ENCODE measurements around the gene AUTS2.

The AUTS2 gene

DNA sequence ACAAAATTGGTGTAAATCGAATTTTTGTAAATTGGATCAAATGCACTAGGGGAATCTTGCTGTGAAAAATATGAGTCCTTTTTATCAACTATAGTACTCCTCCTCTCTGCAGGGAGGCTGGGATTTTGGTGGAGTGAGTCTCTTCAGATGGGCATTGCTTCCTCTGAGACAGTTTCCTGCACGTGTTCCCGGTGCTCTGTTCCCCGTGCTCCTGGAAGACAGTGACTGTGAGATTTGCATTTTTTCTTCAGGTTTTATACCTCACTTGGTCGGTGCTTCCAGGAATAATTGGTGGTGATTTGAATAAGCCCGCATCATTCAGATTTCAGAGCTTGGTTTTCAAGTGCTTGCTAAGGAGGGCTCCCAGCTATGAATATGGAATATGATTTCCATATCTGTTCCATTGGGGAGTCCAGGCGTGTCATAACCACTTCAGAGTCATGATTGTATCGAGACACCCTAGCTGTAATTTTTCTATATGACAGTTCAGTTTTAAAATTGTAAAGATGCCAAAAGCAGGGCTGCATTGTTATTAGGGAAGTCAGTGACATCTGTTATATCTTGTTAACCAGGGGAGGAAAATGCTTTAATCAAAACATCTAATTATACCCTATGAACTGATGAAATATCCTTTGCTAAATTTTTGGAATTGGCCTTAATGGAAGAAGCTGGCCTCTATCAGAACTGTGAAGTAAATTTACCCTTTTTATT lies 12.3 kb downstream of the AUTS2 start:
- no peaks in the 10 kb centered on the region for H3K9me3 ChIP-seq
- intact Hi-C loops (cut with DNase I; ENCODE audit: low total_unique reads): no loop called here
- H3K36me3 ChIP-seq: no peaks in the 10 kb centered on the region
- H3K4me1 ChIP-seq: no peaks in the 10 kb centered on the region
- H3K27ac ChIP-seq: no peak overlapping the region
- no peak for DNase-seq
- TF ChIP-seq, protein P1, sequence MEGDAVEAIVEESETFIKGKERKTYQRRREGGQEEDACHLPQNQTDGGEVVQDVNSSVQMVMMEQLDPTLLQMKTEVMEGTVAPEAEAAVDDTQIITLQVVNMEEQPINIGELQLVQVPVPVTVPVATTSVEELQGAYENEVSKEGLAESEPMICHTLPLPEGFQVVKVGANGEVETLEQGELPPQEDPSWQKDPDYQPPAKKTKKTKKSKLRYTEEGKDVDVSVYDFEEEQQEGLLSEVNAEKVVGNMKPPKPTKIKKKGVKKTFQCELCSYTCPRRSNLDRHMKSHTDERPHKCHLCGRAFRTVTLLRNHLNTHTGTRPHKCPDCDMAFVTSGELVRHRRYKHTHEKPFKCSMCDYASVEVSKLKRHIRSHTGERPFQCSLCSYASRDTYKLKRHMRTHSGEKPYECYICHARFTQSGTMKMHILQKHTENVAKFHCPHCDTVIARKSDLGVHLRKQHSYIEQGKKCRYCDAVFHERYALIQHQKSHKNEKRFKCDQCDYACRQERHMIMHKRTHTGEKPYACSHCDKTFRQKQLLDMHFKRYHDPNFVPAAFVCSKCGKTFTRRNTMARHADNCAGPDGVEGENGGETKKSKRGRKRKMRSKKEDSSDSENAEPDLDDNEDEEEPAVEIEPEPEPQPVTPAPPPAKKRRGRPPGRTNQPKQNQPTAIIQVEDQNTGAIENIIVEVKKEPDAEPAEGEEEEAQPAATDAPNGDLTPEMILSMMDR (IDR thresholded peaks at IDR 0.05): no peak
- H3K4me3 ChIP-seq: no peak overlapping the region
- peaks cover 0 to under 1% of the 10 kb centered on the region in 2 donors for H3K27me3 ChIP-seq

DNA sequence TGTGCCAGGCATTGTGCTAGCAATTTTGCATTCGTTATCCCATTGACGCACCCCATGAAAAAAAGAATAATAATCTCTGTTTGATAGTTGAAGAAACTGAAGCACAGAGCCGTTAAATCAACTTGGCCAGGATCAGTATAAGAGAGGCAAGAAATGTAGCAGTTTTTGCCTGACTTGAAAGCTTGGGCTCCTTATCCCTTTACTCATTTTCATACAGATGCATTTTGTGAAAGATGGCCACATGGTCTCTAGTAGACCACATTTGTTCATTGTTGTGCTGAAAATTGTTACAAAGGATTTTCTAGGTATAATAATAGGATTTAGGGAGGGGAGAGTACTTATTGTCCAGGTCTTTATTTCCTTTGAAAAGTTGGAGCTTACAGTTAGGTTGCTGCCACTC lies 14.7 kb downstream of the AUTS2 start:
- TF ChIP-seq, protein P1 (IDR thresholded peaks at IDR 0.05): no peak
- intact Hi-C loops (cut with DNase I; ENCODE audit: low total_unique reads): no loop called here
- H3K27me3 ChIP-seq: no peaks in the 10 kb centered on the region

GRCh38 chr7:69613846-69614245 lies 15.6 kb downstream of the AUTS2 start:
- H3K4me1 ChIP-seq: no peaks in the 10 kb centered on the region
- H3K27ac ChIP-seq: no peak overlapping the region
- no peaks in the 10 kb centered on the region for H3K36me3 ChIP-seq
- H3K27me3 ChIP-seq: no peaks in the 10 kb centered on the region
- H3K9me3 ChIP-seq: no peaks in the 10 kb centered on the region
- intact Hi-C loops (cut with DNase I; ENCODE audit: low total_unique reads): no loop called here
- DNase-seq: no peak
- TF ChIP-seq, protein P1 (IDR thresholded peaks at IDR 0.05): no peak
- no peak overlapping the region for H3K4me3 ChIP-seq

More for the DNA sequence above, 14.7 kb downstream of the AUTS2 start:
- Histone ChIP-seq H3K4me1 (no peaks in the 10 kb centered on the region), H3K36me3 (no peaks in the 10 kb centered on the region), H3K4me3 (no peak overlapping the region), H3K27ac (no peak overlapping the region), H3K9me3 (no peaks in the 10 kb centered on the region)
- DNase-seq: no peak

- no peak for DNase-seq
- Histone ChIP-seq H3K4me1 (no peaks in the 10 kb centered on the region), H3K9me3 (no peaks in the 10 kb centered on the region), H3K27me3 (no peaks in the 10 kb centered on the region), H3K36me3 (no peaks in the 10 kb centered on the region), H3K4me3 (no peak overlapping the region), H3K27ac (no peak overlapping the region)
- TF ChIP-seq, protein P1 (IDR thresholded peaks at IDR 0.05): no peak
- intact Hi-C loops (cut with DNase I; ENCODE audit: low total_unique reads): no loop called here
Observed at GRCh38 chr7:69615685-69616084, 17.4 kb downstream of the AUTS2 start.

DNA sequence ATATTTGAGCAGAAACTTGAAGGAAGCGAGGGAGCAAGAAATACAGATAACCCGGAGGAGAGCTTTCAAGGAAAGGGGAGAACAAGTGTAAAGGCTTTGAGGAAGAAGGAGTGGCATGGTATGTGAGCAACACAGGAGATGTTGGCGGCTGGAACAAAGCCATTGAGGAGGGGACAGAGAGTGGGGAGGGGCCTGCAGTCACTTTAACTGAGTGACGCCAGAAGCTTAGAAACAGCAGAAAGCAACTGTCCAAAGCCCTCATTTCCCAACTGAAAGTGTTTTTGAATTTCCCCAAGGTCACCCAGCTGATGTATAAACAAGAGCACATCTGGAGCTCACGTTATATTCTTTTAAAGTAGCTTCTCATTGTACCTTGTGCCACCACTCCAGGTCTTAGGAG lies 19.1 kb downstream of the AUTS2 start:
- H3K27ac ChIP-seq: no peak overlapping the region
- intact Hi-C loops (cut with DNase I; ENCODE audit: low total_unique reads): no loop called here
- no peaks in the 10 kb centered on the region for H3K27me3 ChIP-seq
- TF ChIP-seq, protein P1 (IDR thresholded peaks at IDR 0.05): no peak
- DNase-seq: no peak
- H3K9me3 ChIP-seq: no peaks in the 10 kb centered on the region
- H3K4me3 ChIP-seq: no peak overlapping the region
- no peaks in the 10 kb centered on the region for H3K36me3 ChIP-seq
- no peaks in the 10 kb centered on the region for H3K4me1 ChIP-seq
